Large intestine (tissue), 3 donors: ENCODE results near the gene ARHGAP45. TPM values are rescaled to one million over a fixed set of nuclear protein-coding genes. Genes with fewer than 3 reads are reported as not detected.

ENCODE experiments used
- DNase-seq, 2 donors: peaks; one replicate each; pipeline versions ENCODE4 v3.0.0 to v3.0.0-alpha.2; 2013
- H3K27ac ChIP-seq: one replicate; pipeline ENCODE4 v1.5.1; 2013; ENCODE audit warnings: low read length
- H3K27me3 ChIP-seq: 2 replicates; pipeline ENCODE4 v1.6.1; 2013; ENCODE audit warnings: low read length; ENCODE audit not compliant: control insufficient read depth, insufficient read depth
- H3K36me3 ChIP-seq: 2 replicates; pipeline ENCODE4 v1.6.1; 2013; ENCODE audit warnings: low read length; ENCODE audit not compliant: control insufficient read depth, insufficient read depth
- H3K4me1 ChIP-seq: one replicate; pipeline ENCODE4 v1.6.1; 2013; ENCODE audit warnings: low read length; ENCODE audit not compliant: control insufficient read depth, insufficient read depth
- H3K4me3 ChIP-seq: one replicate; pipeline ENCODE4 v1.5.1; 2013; ENCODE audit warnings: low read length
- H3K9me3 ChIP-seq: one replicate; pipeline ENCODE4 v1.6.1; 2013; ENCODE audit warnings: mild to moderate bottlenecking, low read depth, low read length, moderate library complexity; ENCODE audit not compliant: control insufficient read depth
- WGBS: methylation state at CpG from one replicate; pipeline ENCODE4 v1.1.5; 2013; ENCODE audit warnings: low lambda C conversion rate; ENCODE audit not compliant: insufficient coverage; 5-methylcytosine and 5-hydroxymethylcytosine counted together
- polyA plus RNA-seq: library from polyadenylated mRNA; unstranded; fragments of 120-200 nt; gene quantifications from one replicate; pipeline ENCODE4 v1.2.1, GENCODE V29; 2013

The ARHGAP45 gene
- polyA plus RNA-seq, 1 donor: 14.0 TPM

DNA sequence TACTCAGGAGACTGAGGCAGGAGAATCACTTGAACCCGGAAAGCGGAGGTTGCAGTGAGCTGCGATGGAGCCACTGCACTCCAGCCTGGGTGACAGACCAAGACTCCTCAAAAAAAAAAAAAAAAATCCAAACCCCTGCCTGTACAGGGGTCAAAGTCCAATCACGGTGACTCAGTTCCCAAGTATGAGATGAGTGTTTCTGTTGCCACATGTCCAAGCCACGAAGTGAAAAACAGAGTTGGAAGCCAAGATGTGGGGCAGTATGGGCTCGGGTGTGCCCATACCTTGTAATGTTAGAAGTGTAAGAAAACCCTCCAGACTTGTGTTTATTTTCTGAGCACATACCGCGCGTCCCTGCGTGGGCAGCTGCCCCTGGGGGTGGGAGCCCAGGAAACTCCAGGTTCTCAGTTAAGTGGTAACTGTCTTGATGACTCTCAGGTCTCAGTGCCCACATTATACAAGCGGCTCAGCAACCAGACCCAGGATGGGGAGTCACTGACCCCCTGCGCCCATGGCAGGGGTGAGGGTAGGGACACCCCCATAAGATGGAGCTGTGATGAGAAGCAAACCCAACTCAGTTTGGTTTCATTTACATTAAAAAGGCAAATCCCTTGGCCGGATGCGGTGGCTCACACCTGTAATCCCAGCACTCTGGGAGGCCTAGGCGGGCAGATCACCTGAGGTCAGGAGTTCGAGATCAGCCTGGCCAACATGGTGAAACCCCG lies 35.6 kb downstream of the ARHGAP45 start:
- Histone ChIP-seq H3K27ac (peak overlapping the region; percentile 81), H3K4me3 (no peak overlapping the region), H3K36me3 (peaks cover 20% of the 10 kb centered on the region), H3K27me3 (no peaks in the 10 kb centered on the region), H3K9me3 (no peaks in the 10 kb centered on the region), H3K4me1 (peaks cover 64% of the 10 kb centered on the region)
- DNase-seq: peak; percentile 76 to 81
- 70% methylated on average over 2 of the region's 17 CpGs for WGBS

- peaks cover 24% of the 10 kb centered on the region for H3K36me3 ChIP-seq
- H3K27ac ChIP-seq: peak overlapping the region; percentile 81
- no peaks in the 10 kb centered on the region for H3K9me3 ChIP-seq
- no peak for DNase-seq
- H3K27me3 ChIP-seq: no peaks in the 10 kb centered on the region
- peak overlapping the region; percentile 17 for H3K4me3 ChIP-seq
- peaks cover 57% of the 10 kb centered on the region for H3K4me1 ChIP-seq
- WGBS: no CpG with 5 or more reads among the region's 20 CpGs
Observed at GRCh38 chr19:1103132-1103707, 36.3 kb downstream of the ARHGAP45 start.

GRCh38 chr19:1103708-1104310 lies 36.8 kb downstream of the ARHGAP45 start, which contains the start of gene GPX4:
Gene GPX4, plus strand, starts transcription at chr19:1103994. Its CDS starts 50 bp downstream, at chr19:1104044.
- no peaks in the 10 kb centered on the region for H3K27me3 ChIP-seq
- peak within 1 kb of the TSS; percentile 86 for H3K4me3 ChIP-seq
- peaks cover 2% of the 10 kb centered on the region for H3K9me3 ChIP-seq
- peaks cover 25% of the 10 kb centered on the region for H3K36me3 ChIP-seq
- H3K27ac ChIP-seq: peak within 1 kb of the TSS; percentile 94
- no CpG with 5 or more reads among the region's 75 CpGs for WGBS
- peaks cover 51% of the 10 kb centered on the region for H3K4me1 ChIP-seq
- DNase-seq: peak; percentile 100

DNA sequence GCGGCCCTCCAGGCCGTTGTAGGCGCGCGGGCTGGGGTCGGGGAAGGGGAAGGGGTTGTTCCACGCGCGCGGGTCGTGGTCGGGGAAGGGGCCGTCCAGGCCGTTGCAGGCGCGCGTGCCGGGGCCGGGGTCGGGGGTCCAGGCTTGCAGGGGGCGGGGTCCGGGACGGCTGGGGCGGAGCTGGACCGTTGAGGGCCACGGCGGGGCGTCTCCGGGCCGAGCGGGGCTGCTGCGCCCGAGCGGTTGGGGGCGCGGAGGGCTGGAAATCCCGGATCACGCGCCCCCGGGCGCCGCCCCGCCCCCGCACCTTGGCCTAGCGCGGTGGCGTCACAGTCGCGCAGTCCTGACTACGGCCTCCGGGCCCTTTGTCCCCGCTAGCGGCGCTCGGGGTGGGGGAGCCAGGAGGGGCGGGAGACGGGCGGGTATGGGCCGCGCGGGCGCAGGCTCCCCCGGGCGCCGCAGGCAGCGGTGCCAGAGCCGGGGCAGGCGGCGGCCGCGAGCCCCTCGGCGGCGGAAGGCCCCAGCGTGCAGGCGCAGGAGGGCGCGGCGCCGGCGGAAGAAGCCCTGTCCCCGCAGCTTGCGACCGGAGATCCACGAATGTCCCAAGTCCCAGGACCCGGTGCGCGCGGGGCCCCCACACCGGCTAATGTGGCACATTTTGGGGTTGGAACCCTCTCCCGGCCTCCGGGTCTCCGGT lies 37.5 kb downstream of the ARHGAP45 start:
- H3K36me3 ChIP-seq: peaks cover 28% of the 10 kb centered on the region
- DNase-seq: peak; percentile 88 to 93
- H3K27me3 ChIP-seq: no peaks in the 10 kb centered on the region
- H3K27ac ChIP-seq: peak overlapping the region; percentile 94
- peaks cover 8% of the 10 kb centered on the region for H3K9me3 ChIP-seq
- H3K4me3 ChIP-seq: peak overlapping the region; percentile 86
- WGBS: no CpG with 5 or more reads among the region's 93 CpGs
- H3K4me1 ChIP-seq: peaks cover 45% of the 10 kb centered on the region

GRCh38 chr19:1105008-1105872 lies 38.3 kb downstream of the ARHGAP45 start:
- DNase-seq: no peak
- no CpG with 5 or more reads among the region's 69 CpGs for WGBS

GRCh38 chr19:1105873-1106840 lies 39.2 kb downstream of the ARHGAP45 start:
- no CpG with 5 or more reads among the region's 32 CpGs for WGBS
- peaks cover 44% of the 10 kb centered on the region for H3K36me3 ChIP-seq
- no peak for DNase-seq
- peaks cover 42% of the 10 kb centered on the region for H3K4me1 ChIP-seq
- H3K27me3 ChIP-seq: no peaks in the 10 kb centered on the region
- peaks cover 8% of the 10 kb centered on the region for H3K9me3 ChIP-seq
- no peak overlapping the region for H3K4me3 ChIP-seq
- no peak overlapping the region for H3K27ac ChIP-seq

More at GRCh38 chr19:1105008-1105872, 38.3 kb downstream of the ARHGAP45 start:
- peak overlapping the region; percentile 86 for H3K4me3 ChIP-seq
- no peaks in the 10 kb centered on the region for H3K27me3 ChIP-seq
- peaks cover 35% of the 10 kb centered on the region for H3K36me3 ChIP-seq
- H3K4me1 ChIP-seq: peaks cover 42% of the 10 kb centered on the region
- peak overlapping the region; percentile 94 for H3K27ac ChIP-seq
- H3K9me3 ChIP-seq: peaks cover 8% of the 10 kb centered on the region

GRCh38 chr19:1106841-1107660 lies 40.1 kb downstream of the ARHGAP45 start:
- no CpG with 5 or more reads among the region's 17 CpGs for WGBS
- peaks cover 38% of the 10 kb centered on the region for H3K4me1 ChIP-seq
- H3K4me3 ChIP-seq: no peak overlapping the region
- H3K27me3 ChIP-seq: no peaks in the 10 kb centered on the region
- H3K9me3 ChIP-seq: peaks cover 8% of the 10 kb centered on the region
- H3K36me3 ChIP-seq: peaks cover 49% of the 10 kb centered on the region
- no peak for DNase-seq
- H3K27ac ChIP-seq: no peak overlapping the region

GRCh38 chr19:1107661-1108261 lies 40.8 kb downstream of the ARHGAP45 start:
- H3K4me3 ChIP-seq: no peak overlapping the region
- WGBS: no CpG with 5 or more reads among the region's 25 CpGs
- no peak for DNase-seq
- peaks cover 8% of the 10 kb centered on the region for H3K9me3 ChIP-seq
- H3K4me1 ChIP-seq: peaks cover 38% of the 10 kb centered on the region
- no peaks in the 10 kb centered on the region for H3K27me3 ChIP-seq
- H3K36me3 ChIP-seq: peaks cover 50% of the 10 kb centered on the region
- H3K27ac ChIP-seq: no peak overlapping the region
